Vagina (tissue), 2 donors: Measurements from ENCODE around the gene BICC1.

Experiments
- POLR2A ChIP-seq, 2 donors: fragments of 450-650 bp; IDR thresholded peaks; one replicate each; pipeline ENCODE4 v1.6.1; 2017; ENCODE audit warnings: antibody characterized with exemption in 2 of 2, mild to moderate bottlenecking in 2 of 2, moderate library complexity in 2 of 2
- TF ChIP-seq, protein P1 (sequence below), 3 experiments: fragments of 450-650 bp in 2 of 3; fragments of 200-600 bp in 1 of 3; sonication (generic) in 1 of 3; IDR thresholded peaks; one replicate each; pipeline ENCODE4 v1.5.1; 2017 to 2019; ENCODE audit warnings: antibody characterized with exemption in 3 of 3, mild to moderate bottlenecking in 2 of 3, moderate library complexity in 2 of 3

DNA sequence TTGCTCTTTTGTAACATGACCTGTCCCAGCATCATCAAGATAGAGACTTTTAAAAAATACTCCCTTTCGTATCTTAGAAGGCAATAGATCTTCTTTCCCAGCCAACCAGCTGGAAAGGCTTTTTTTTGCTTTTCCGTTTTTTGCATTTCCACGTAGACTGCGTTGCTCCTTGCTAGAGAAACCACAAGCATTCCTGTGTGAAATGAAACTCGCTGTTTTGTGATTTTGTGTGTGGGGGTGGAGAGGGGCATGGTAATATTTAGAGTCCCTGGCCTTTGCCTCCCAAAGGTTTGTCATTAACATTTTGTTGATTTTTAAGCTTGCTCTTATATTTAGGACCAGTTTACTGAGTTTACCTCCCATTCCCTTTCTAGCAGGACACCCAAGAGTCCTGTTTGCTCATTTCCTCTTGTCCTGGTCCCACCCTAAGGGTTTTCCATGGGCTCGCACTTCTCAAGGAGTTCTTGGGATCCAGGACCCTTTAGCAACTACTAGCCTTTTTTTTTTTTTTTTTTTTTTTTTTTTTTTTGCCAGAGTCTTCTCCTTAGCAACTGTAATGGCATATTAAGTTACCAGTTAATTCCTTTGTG lies 243.6 kb downstream of the BICC1 start:
- no peak for TF ChIP-seq POLR2A (IDR thresholded peaks at IDR 0.05)
- TF ChIP-seq, protein P1, sequence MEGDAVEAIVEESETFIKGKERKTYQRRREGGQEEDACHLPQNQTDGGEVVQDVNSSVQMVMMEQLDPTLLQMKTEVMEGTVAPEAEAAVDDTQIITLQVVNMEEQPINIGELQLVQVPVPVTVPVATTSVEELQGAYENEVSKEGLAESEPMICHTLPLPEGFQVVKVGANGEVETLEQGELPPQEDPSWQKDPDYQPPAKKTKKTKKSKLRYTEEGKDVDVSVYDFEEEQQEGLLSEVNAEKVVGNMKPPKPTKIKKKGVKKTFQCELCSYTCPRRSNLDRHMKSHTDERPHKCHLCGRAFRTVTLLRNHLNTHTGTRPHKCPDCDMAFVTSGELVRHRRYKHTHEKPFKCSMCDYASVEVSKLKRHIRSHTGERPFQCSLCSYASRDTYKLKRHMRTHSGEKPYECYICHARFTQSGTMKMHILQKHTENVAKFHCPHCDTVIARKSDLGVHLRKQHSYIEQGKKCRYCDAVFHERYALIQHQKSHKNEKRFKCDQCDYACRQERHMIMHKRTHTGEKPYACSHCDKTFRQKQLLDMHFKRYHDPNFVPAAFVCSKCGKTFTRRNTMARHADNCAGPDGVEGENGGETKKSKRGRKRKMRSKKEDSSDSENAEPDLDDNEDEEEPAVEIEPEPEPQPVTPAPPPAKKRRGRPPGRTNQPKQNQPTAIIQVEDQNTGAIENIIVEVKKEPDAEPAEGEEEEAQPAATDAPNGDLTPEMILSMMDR (IDR thresholded peaks at IDR 0.05): no peak
